Lower leg skin (tissue), 4 donors: ENCODE results near the gene CFAP221. TPM values are rescaled to one million over a fixed set of nuclear protein-coding genes. Genes with fewer than 3 reads are reported as not detected.

Experiments
- DNase-seq, 2 donors: peaks; one replicate each; pipeline ENCODE4 v3.0.0-alpha.2; 2019; ENCODE audit warnings: low spot score in 2 of 2
- H3K4me3 ChIP-seq: fragments of 200-600 bp; sonication (generic); 2 replicates; pipeline ENCODE4 v1.5.1; 2017; ENCODE audit warnings: mild to moderate bottlenecking, low read depth; ENCODE audit not compliant: poor library complexity, severe bottlenecking
- POLR2A ChIP-seq, 2 donors: fragments of 450-650 bp; IDR thresholded peaks; one replicate each; pipeline ENCODE4 v1.6.1; 2016 to 2017; ENCODE audit warnings: antibody characterized with exemption in 2 of 2, mild to moderate bottlenecking in 1 of 2, moderate library complexity in 1 of 2
- WGBS, 2 donors: methylation state at CpG; one replicate each; pipeline ENCODE4 v1.1.5; 2018; 5-methylcytosine and 5-hydroxymethylcytosine counted together
- intact Hi-C: fragments of 100-400 bp; cut with DNase I; formaldehyde crosslinking; loops from one replicate; pipeline ENCODE4 v1.15.0; 2023; ENCODE audit warnings: low total_unique reads
- total RNA-seq, 4 donors: library from RNA; depleted of rRNA; stranded (reverse); fragments of >200 nt; gene quantifications; one replicate each; pipeline ENCODE4 v1.1.0, GENCODE V29; 2016
- TF ChIP-seq, protein P1 (sequence below), 3 donors: fragments of 450-650 bp; IDR thresholded peaks; one replicate each; pipeline ENCODE4 v1.5.1; 2016; ENCODE audit warnings: antibody characterized with exemption in 3 of 3, mild to moderate bottlenecking in 3 of 3, moderate library complexity in 2 of 3

CFAP221 gene
- total RNA-seq, 4 donors from 2014 or later, result not detected

DNA sequence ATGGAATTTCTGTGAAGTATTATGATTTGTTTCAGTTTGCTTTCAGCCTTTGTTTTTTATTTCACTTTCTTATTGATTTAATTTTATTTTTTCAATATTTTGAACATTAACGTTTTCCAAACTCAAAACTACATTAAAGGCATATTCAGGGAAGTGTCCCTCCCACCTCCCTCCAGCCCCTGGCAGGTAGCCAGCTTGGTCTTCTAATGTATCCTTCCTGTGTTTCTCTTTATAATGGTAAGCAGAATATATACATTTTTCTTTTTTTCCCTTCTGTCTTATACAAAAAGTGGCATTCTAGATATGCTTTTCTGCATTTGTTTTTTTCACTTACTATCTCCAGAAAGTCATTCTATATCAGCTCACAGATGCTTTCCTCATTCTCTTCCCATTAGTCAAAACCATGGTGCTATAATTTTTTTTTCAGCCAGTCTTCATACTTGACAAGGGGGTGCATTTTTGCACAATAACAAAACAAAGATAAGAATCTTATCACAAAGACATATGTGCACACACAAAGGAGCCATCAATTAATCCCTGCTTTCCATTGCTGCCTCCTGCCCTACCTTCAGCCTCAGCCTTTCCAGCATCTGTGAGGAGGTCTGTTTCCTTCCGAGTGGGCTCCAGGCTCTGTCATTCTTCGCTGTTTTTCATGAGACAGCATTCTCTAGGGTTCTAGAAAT is 101.1 kb downstream of the CFAP221 start:
- WGBS, 2 donors, result 42 to 54% methylated on average over 3 of the region's 3 CpGs
- TF ChIP-seq, protein P1, sequence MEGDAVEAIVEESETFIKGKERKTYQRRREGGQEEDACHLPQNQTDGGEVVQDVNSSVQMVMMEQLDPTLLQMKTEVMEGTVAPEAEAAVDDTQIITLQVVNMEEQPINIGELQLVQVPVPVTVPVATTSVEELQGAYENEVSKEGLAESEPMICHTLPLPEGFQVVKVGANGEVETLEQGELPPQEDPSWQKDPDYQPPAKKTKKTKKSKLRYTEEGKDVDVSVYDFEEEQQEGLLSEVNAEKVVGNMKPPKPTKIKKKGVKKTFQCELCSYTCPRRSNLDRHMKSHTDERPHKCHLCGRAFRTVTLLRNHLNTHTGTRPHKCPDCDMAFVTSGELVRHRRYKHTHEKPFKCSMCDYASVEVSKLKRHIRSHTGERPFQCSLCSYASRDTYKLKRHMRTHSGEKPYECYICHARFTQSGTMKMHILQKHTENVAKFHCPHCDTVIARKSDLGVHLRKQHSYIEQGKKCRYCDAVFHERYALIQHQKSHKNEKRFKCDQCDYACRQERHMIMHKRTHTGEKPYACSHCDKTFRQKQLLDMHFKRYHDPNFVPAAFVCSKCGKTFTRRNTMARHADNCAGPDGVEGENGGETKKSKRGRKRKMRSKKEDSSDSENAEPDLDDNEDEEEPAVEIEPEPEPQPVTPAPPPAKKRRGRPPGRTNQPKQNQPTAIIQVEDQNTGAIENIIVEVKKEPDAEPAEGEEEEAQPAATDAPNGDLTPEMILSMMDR (IDR thresholded peaks at IDR 0.05), result no peak
- no peak for TF ChIP-seq POLR2A (IDR thresholded peaks at IDR 0.05)

DNA sequence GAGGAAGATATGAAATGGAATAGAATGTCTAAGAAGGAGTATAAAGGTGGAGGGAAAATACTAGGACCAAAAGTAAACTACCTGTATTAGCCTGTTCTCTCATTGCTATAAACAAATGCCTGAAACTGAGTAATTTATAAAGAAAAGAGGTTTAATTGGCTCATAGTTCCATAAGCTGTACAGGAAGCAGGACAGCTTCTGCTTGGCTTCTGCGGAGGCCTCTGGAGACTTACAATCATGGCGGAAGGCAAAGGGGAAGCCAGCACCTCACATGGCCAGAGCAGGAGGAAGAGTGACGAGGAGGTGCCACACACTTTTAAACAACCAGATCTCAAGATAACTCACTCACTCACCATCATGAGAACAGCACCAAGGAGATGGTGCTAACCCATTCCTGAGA is 101.9 kb downstream of the CFAP221 start:
- no peak for DNase-seq
- no peak overlapping the region for H3K4me3 ChIP-seq
- TF ChIP-seq, protein P1 (IDR thresholded peaks at IDR 0.05), result no peak
- 77 to 92% methylated on average over 3 of the region's 3 CpGs for WGBS, 2 donors
- intact Hi-C loops, result no loop called here

More for the DNA sequence above, 101.1 kb downstream of the CFAP221 start:
- H3K4me3 ChIP-seq, result no peak overlapping the region
- intact Hi-C loops, result no loop called here
- DNase-seq, result no peak

DNA sequence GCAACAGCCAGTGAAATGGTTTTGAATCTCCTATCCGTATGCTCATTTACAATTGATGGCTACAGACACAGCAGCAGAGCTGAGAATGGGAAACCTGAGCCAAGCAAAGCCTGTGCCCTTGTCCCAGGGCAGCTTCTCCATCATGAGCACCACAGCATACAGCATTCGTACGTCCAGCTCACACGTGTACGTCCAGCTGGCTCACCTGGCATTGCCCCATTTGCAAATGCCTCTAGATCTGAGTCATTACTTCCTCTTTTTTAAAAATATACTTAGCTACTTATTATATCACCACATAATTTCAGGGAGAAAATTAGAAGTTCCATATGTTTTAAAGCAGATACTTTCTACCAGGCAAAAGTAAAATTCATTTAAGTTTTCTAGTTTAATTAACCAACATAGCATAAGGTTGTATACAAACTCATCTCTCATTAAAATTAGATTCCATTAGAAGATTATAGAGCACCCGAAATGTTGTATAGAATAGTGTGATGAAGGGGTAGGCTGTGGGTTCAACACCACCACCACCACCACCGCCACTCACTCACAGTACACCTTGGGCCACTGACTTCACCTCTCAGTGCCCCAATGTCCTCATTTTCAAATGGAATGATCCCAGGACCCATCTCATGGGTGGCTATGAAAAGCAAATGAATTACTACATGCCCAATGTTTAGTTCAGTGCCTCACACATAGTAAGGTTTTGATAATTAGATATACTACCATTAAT is 103.4 kb downstream of the CFAP221 start:
- no peak for DNase-seq
- TF ChIP-seq, protein P1 (IDR thresholded peaks at IDR 0.05), result no peak
- TF ChIP-seq POLR2A (IDR thresholded peaks at IDR 0.05), result no peak
- 80 to 84% methylated on average over 7 of the region's 7 CpGs for WGBS, 2 donors
- no peak overlapping the region for H3K4me3 ChIP-seq
- intact Hi-C loops, result no loop called here

DNA sequence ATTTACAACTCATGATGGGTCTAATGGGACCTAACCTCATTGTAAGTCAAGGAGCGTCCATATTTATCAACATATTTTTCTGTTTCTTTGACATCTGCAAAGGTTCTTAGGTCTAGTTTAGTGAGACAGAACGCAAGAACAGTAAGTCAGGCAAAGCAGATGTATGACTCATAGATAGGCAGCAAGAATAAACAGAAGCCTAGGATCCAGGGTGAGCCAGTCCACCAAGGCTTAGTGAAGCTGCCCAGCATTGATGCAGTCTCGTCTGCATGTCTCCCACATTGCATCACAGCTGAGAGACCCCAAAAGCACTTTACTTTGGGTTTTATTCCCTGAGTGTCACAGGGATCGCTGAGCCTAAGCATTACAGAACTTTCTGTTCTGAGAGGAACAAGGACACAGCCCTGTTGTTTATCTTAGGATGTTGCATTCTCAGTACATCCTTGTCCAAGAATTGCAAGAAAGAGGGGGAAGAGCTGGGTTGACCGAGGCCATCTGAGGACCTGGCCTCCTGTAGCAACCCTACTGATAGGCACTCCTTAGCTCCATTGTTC is 105.2 kb downstream of the CFAP221 start:
- TF ChIP-seq, protein P1 (IDR thresholded peaks at IDR 0.05), result no peak
- TF ChIP-seq POLR2A (IDR thresholded peaks at IDR 0.05), result no peak
- 83% methylated on average over 5 of the region's 5 CpGs for WGBS, 2 donors

DNA sequence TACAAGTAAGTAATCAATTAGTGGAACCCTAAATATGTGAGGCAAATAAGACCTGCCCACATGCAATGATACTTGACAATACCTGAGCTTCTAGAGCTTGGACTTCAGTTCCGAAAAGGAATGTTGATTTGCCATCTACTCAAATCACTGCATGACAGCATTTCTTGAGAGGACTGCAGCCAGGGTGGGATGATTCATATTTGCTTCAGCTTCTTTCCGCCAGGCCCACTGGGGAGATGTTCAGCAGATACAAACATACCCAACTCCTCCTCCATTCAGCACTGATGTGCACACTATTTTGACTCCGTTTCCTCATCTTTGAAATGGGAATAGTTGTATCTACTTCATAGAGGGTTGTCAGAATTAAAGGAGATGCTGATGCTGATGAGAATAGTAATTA is 106.0 kb downstream of the CFAP221 start:
- intact Hi-C loops, result no loop called here
- WGBS, 2 donors, result 72 to 84% methylated on average over 3 of the region's 3 CpGs
- no peak overlapping the region for H3K4me3 ChIP-seq
- TF ChIP-seq POLR2A (IDR thresholded peaks at IDR 0.05), result no peak
- no peak for DNase-seq

More for the DNA sequence above, 105.2 kb downstream of the CFAP221 start:
- no peak overlapping the region for H3K4me3 ChIP-seq
- intact Hi-C loops, result no loop called here
- no peak for DNase-seq

DNA sequence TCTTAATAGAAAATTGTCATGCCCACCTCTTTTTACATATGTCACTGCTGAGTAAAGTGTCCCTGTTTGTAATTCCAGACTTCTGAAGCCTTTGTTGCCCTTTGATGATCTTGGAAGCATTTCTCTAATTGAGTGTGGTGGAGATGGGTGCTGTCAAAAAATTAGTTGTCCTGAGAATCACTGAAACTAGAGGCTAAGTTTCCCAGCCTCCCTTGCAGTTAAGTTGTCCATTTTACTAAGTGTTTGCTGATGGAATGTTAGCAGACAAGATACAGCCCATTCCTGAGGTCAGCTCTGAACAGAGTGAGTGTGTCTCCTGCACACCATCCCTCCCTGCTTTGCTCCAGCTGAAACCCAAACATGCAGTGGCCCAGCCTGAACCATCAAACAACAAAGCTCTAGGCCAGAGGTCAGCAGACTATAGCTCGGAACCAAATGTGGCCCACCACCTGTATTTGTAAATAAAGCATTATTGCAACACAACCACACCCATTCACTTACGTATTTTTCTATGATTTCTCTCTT is 106.7 kb downstream of the CFAP221 start:
- H3K4me3 ChIP-seq, result no peak overlapping the region
- no peak for TF ChIP-seq POLR2A (IDR thresholded peaks at IDR 0.05)
- TF ChIP-seq, protein P1 (IDR thresholded peaks at IDR 0.05), result no peak
- DNase-seq, result no peak
- WGBS, 2 donors, result 62 to 78% methylated on average over 2 of the region's 2 CpGs
- intact Hi-C loops, result no loop called here
